ENCODE measurements around the gene COL6A3.

The COL6A3 gene

DNA sequence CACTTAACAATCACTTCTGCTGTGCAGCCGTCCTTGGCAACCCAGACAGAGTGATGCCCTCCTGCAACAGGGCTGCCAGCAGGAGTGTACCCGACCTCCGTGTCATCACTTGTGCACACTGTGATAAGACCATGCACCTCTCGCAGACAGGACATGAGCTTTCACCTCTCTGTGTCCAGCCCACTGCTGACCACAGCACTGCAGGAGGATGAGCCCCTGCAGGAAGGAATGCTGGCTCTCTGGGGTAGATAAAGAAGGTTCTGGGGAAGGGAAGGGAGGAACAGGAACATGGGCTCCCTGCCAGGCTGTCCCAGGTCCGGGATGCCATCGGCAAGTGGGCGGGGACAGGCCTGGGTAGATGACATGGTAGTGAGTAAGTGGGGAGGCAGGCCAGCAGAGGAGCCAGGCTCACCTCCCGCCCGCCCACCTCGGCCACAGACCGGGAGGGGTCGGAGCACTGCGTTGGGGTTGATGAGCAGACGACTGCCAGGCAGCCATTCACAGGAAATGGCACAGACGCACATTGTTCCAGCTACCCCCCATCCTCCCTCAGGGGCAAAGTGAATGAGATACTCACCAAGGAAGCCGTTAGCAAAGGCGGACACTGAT is 18.6 kb upstream of the COL6A3 start:
- Mint-ChIP-seq H3K4me1 (ENCODE audit: low read depth) (peaks cover 15% of the 10 kb centered on the region), H3K36me3 (ENCODE audit: low read depth) (no peaks in the 10 kb centered on the region), H3K27me3 (peaks cover 35% of the 10 kb centered on the region), H3K27ac (no peak overlapping the region), H3K9me3 (no peaks in the 10 kb centered on the region), H3K4me3 (no peak overlapping the region)
- intact Hi-C loops (cut with micrococcal nuclease) = no loop called here

GRCh38 chr2:237431837-237432236 is 17.9 kb upstream of the COL6A3 start:
- Mint-ChIP-seq H3K4me3 (no peak overlapping the region), H3K36me3 (ENCODE audit: low read depth) (no peaks in the 10 kb centered on the region), H3K9me3 (no peaks in the 10 kb centered on the region), H3K27me3 (peaks cover 39% of the 10 kb centered on the region), H3K4me1 (ENCODE audit: low read depth) (peaks cover 15% of the 10 kb centered on the region), H3K27ac (no peak overlapping the region)
- intact Hi-C loops (cut with micrococcal nuclease) = no loop called here

DNA sequence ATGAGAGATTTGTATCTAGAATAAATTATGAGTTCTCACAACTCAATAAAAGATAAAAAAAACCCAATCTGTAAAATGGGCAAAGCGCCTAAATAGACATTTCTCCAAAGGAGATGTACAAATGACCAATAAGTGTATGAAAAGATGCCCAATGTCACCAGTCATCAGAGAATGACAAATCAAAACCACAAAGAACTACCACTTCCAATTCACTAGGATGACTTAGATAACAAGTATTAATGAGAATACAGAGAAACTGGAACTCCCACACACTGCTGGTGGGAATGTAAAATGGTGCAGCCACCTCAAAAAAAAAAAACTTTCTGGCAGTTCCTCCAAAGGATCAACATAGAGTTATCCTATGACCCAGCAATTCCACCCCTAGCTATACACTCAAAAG is 17.4 kb upstream of the COL6A3 start:
- Mint-ChIP-seq H3K4me1 (ENCODE audit: low read depth) (peaks cover 15% of the 10 kb centered on the region), H3K9me3 (no peaks in the 10 kb centered on the region), H3K27ac (no peak overlapping the region), H3K4me3 (no peak overlapping the region), H3K27me3 (peaks cover 40% of the 10 kb centered on the region), H3K36me3 (ENCODE audit: low read depth) (no peaks in the 10 kb centered on the region)
- intact Hi-C loops (cut with micrococcal nuclease) = no loop called here

- Mint-ChIP-seq H3K4me1 (ENCODE audit: low read depth) (peaks cover 15% of the 10 kb centered on the region), H3K27me3 (peaks cover 40% of the 10 kb centered on the region), H3K36me3 (ENCODE audit: low read depth) (no peaks in the 10 kb centered on the region), H3K9me3 (no peaks in the 10 kb centered on the region), H3K27ac (no peak overlapping the region), H3K4me3 (no peak overlapping the region)
- intact Hi-C loops (cut with micrococcal nuclease) = no loop called here
Observed at GRCh38 chr2:237430861-237431260, 16.9 kb upstream of the COL6A3 start.

GRCh38 chr2:237429753-237430152 is 15.8 kb upstream of the COL6A3 start:
- intact Hi-C loops (cut with micrococcal nuclease) = loop anchor here (10.0 kb wide), 1 partner anchor 145 kb away; no protein-coding TSS in a partner anchor
- Mint-ChIP-seq H3K9me3 (no peaks in the 10 kb centered on the region), H3K4me3 (no peak overlapping the region), H3K36me3 (ENCODE audit: low read depth) (no peaks in the 10 kb centered on the region), H3K27ac (no peak overlapping the region), H3K4me1 (ENCODE audit: low read depth) (peaks cover 10% of the 10 kb centered on the region), H3K27me3 (peaks cover 35% of the 10 kb centered on the region)

DNA sequence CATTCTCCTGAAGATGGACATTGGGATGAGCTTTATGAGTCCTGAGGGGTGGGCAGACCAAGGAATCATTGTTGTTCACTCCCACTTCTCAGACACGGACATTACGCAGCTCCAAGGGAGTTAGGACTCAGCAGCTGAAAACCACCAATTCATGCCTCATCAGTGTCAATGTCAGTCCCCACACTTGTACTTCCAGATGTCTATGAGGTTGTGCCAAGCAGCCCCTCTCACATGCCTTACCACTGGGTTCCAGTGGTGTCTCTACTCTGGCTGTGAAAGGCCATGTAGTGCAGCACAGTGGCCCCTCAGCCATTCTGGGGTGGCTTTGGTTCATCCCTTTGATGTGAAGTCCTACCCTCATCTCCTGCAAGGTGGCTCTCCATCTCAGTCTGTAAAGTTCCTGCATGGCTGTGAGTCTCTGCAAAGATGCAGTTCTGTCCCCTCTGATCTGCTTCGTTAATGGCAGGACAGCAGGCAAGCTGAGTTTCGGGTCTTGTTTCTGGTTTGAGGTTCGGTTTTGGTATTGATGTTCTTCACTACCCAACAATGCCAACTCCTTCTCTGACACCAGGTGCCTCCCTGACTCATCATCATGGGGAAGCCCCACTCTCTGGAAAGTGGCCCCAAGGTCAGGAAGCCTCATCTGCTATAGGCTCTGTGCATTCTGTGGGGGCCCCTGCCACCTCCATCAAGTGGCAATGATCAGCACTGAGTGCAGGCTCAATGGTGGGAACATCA is 14.0 kb upstream of the COL6A3 start:
- no peak overlapping the region for H3K27ac Mint-ChIP-seq
- peaks cover 33% of the 10 kb centered on the region for H3K27me3 Mint-ChIP-seq
- no peaks in the 10 kb centered on the region for H3K36me3 Mint-ChIP-seq (ENCODE audit: low read depth)
- no peaks in the 10 kb centered on the region for H3K9me3 Mint-ChIP-seq
- H3K4me1 Mint-ChIP-seq (ENCODE audit: low read depth) = no peaks in the 10 kb centered on the region
- no peak overlapping the region for H3K4me3 Mint-ChIP-seq
- intact Hi-C loops (cut with micrococcal nuclease) = loop anchor here (10.0 kb wide), 1 partner anchor 147 kb away; no protein-coding TSS in a partner anchor

GRCh38 chr2:237426517-237426916 is 12.6 kb upstream of the COL6A3 start:
- H3K27ac Mint-ChIP-seq = no peak overlapping the region
- H3K4me3 Mint-ChIP-seq = no peak overlapping the region
- peaks cover 4% of the 10 kb centered on the region for H3K4me1 Mint-ChIP-seq (ENCODE audit: low read depth)
- H3K9me3 Mint-ChIP-seq = no peaks in the 10 kb centered on the region
- peaks cover 35% of the 10 kb centered on the region for H3K27me3 Mint-ChIP-seq
- H3K36me3 Mint-ChIP-seq (ENCODE audit: low read depth) = no peaks in the 10 kb centered on the region
- intact Hi-C loops (cut with micrococcal nuclease) = loop anchor here (10.0 kb wide), 1 partner anchor 148 kb away; no protein-coding TSS in a partner anchor

DNA sequence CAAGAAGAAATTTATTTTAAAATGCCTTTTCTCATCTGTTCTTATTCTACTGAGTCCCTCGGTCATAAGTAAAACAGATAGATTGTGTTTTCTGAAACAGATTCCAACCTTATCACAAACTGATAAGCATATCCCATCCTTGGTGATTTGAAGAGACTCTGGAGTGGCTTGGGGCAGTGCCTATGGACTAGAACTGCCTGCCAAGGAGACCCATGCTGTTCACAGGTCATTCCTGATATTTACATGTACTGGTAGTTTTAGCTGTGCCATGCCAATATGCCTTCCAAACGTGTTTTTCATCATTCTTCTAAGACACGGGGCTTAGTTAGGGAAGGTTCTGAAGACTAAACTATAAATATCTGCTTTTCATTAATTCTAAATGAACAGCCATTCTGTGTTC is 11.4 kb upstream of the COL6A3 start:
- Mint-ChIP-seq H3K4me1 (ENCODE audit: low read depth) (peaks cover 6% of the 10 kb centered on the region), H3K36me3 (ENCODE audit: low read depth) (no peaks in the 10 kb centered on the region), H3K9me3 (no peaks in the 10 kb centered on the region), H3K27me3 (peaks cover 42% of the 10 kb centered on the region), H3K27ac (no peak overlapping the region), H3K4me3 (no peak overlapping the region)
- intact Hi-C loops (cut with micrococcal nuclease) = loop anchor here (10.0 kb wide), 1 partner anchor 149 kb away; no protein-coding TSS in a partner anchor

- H3K4me1 Mint-ChIP-seq (ENCODE audit: low read depth) = peaks cover 6% of the 10 kb centered on the region
- H3K36me3 Mint-ChIP-seq (ENCODE audit: low read depth) = no peaks in the 10 kb centered on the region
- H3K27me3 Mint-ChIP-seq = peaks cover 42% of the 10 kb centered on the region
- H3K9me3 Mint-ChIP-seq = no peaks in the 10 kb centered on the region
- intact Hi-C loops (cut with micrococcal nuclease) = loop anchor here (10.0 kb wide), 1 partner anchor 150 kb away; no protein-coding TSS in a partner anchor
- no peak overlapping the region for H3K4me3 Mint-ChIP-seq
- no peak overlapping the region for H3K27ac Mint-ChIP-seq
Observed at GRCh38 chr2:237424544-237424943, 10.6 kb upstream of the COL6A3 start.

- Mint-ChIP-seq H3K4me3 (no peak overlapping the region), H3K9me3 (no peaks in the 10 kb centered on the region), H3K27ac (no peak overlapping the region), H3K36me3 (ENCODE audit: low read depth) (no peaks in the 10 kb centered on the region), H3K27me3 (peaks cover 44% of the 10 kb centered on the region), H3K4me1 (ENCODE audit: low read depth) (peaks cover 6% of the 10 kb centered on the region)
- intact Hi-C loops (cut with micrococcal nuclease) = loop anchor here (10.0 kb wide), 1 partner anchor 151 kb away; no protein-coding TSS in a partner anchor
Observed at GRCh38 chr2:237423891-237424290, 9.9 kb upstream of the COL6A3 start.

- Mint-ChIP-seq H3K27ac (no peak overlapping the region), H3K36me3 (ENCODE audit: low read depth) (no peaks in the 10 kb centered on the region), H3K9me3 (no peaks in the 10 kb centered on the region), H3K4me1 (ENCODE audit: low read depth) (peaks cover 6% of the 10 kb centered on the region), H3K27me3 (peaks cover 40% of the 10 kb centered on the region), H3K4me3 (no peak overlapping the region)
- intact Hi-C loops (cut with micrococcal nuclease) = loop anchor here (10.0 kb wide), 1 partner anchor 152 kb away; no protein-coding TSS in a partner anchor
Observed at GRCh38 chr2:237422309-237422708, 8.3 kb upstream of the COL6A3 start.

DNA sequence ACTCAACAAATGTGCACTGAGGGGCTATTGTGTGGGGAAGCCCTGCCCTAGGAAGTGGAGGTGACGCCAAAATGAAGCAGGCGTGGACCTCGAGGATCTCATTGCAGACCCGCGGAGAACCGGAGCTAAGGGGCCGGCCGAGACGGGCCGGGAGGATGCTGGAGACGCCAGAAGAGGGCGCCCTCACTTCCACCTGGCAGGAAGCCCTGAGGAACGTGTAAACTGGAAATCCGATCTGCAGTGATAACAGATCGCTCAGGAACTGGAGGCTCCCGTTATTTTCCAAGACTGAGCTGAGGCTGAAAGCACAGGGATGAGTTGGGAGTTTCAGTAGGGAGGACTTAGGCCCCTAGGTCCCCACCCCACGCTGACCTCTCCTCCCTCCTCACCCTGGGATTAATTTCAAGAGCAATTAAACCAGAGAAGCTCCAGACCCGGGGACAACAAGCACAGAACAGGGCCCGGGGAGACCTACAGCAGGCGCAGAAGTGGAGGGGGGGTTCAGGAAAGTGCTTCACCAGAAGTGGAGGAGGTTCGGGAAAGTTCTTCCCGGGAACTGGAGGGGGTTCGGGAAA is 7.7 kb upstream of the COL6A3 start:
- Mint-ChIP-seq H3K4me1 (ENCODE audit: low read depth) (peaks cover 6% of the 10 kb centered on the region), H3K27ac (no peak overlapping the region), H3K27me3 (peaks cover 35% of the 10 kb centered on the region), H3K36me3 (ENCODE audit: low read depth) (no peaks in the 10 kb centered on the region), H3K9me3 (no peaks in the 10 kb centered on the region), H3K4me3 (no peak overlapping the region)
- intact Hi-C loops (cut with micrococcal nuclease) = loop anchor here (1.0 to 10.0 kb wide), 2 partner anchors 54 to 153 kb away; no protein-coding TSS in a partner anchor

- H3K27me3 Mint-ChIP-seq = peaks cover 34% of the 10 kb centered on the region
- no peak overlapping the region for H3K4me3 Mint-ChIP-seq
- peaks cover 6% of the 10 kb centered on the region for H3K4me1 Mint-ChIP-seq (ENCODE audit: low read depth)
- no peak overlapping the region for H3K27ac Mint-ChIP-seq
- H3K9me3 Mint-ChIP-seq = no peaks in the 10 kb centered on the region
- intact Hi-C loops (cut with micrococcal nuclease) = no loop called here
- H3K36me3 Mint-ChIP-seq (ENCODE audit: low read depth) = no peaks in the 10 kb centered on the region
Observed at GRCh38 chr2:237418300-237418699, 4.3 kb upstream of the COL6A3 start.
